Endothelial cell (in vitro differentiated cells): ENCODE measurements around the gene DES. TPM values are rescaled to one million over a fixed set of nuclear protein-coding genes. Genes with fewer than 3 reads are reported as not detected.
A peak's percentile ranks its signal among the peaks of the same experiment; 100 is the strongest.

Experiments used
- DNase-seq: peaks from one replicate; pipeline ENCODE4 v3.0.0; 2021; ENCODE audit warnings: low spot score
- H3K27ac Mint-ChIP-seq: one replicate; pipeline ENCODE4 v1.8.0; 2021; ENCODE audit warnings: mixed read lengths, inconsistent platforms; ENCODE audit not compliant: unreplicated experiment
- H3K27me3 Mint-ChIP-seq: one replicate; pipeline ENCODE4 v1.8.0; 2021; ENCODE audit warnings: mild to moderate bottlenecking, moderate library complexity, mixed read lengths, inconsistent platforms; ENCODE audit not compliant: unreplicated experiment
- H3K36me3 Mint-ChIP-seq: one replicate; pipeline ENCODE4 v1.8.0; 2021; ENCODE audit warnings: mild to moderate bottlenecking, low read depth, mixed read lengths, inconsistent platforms; ENCODE audit not compliant: unreplicated experiment
- H3K4me1 Mint-ChIP-seq: one replicate; pipeline ENCODE4 v1.8.0; 2021; ENCODE audit warnings: mild to moderate bottlenecking, mixed read lengths, inconsistent platforms; ENCODE audit not compliant: unreplicated experiment
- H3K4me3 Mint-ChIP-seq: one replicate; pipeline ENCODE4 v1.8.0; 2021; ENCODE audit warnings: mild to moderate bottlenecking, mixed read lengths, inconsistent platforms; ENCODE audit not compliant: unreplicated experiment
- H3K9me3 Mint-ChIP-seq: one replicate; pipeline ENCODE4 v1.8.0; 2021; ENCODE audit warnings: mixed read lengths, inconsistent platforms; ENCODE audit not compliant: unreplicated experiment
- total RNA-seq: library from RNA; stranded (reverse); fragmentation: NEBNext Ultra II Directional; extraction: Animal tissue kit (Norgen Biotek cat#: 25700); gene quantifications from one replicate; pipeline ENCODE4 v1.2.1, GENCODE V29; 2021; ENCODE audit not compliant: unreplicated experiment
- TF ChIP-seq, protein P1 (sequence below): fragments of 200-600 bp; sonication (generic); IDR thresholded peaks from one replicate; pipeline ENCODE4 v1.5.0; 2021; ENCODE audit warnings: antibody characterized with exemption; ENCODE audit not compliant: unreplicated experiment

DES gene
- total RNA-seq, 1 donor from 2014 or later = 0.10 TPM

DNA sequence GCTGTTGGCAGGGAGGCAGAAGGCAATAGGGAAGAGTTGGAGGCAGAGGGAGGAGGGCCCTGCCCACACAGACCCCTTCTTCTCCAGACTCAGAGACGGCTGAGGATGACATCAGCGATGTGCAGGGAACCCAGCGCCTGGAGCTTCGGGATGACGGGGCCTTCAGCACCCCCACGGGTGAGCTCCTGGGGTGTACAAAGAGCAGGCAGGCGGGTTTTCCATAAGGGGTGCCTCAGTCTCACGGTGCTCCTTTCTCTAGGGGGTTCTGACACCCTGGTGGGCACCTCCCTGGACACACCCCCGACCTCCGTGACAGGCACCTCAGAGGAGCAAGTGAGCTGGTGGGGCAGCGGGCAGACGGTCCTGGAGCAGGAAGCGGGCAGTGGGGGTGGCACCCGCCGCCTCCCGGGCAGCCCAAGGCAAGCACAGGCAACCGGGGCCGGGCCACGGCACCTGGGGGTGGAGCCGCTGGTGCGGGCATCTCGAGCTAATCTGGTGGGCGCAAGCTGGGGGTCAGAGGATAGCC, 26.5 kb downstream of the DES start:
- H3K36me3 Mint-ChIP-seq = peaks cover 4% of the 10 kb centered on the region
- H3K4me3 Mint-ChIP-seq = no peak overlapping the region
- H3K9me3 Mint-ChIP-seq = no peaks in the 10 kb centered on the region
- DNase-seq = no peak
- H3K27ac Mint-ChIP-seq = no peak overlapping the region
- H3K4me1 Mint-ChIP-seq = peaks cover 26% of the 10 kb centered on the region
- H3K27me3 Mint-ChIP-seq = peaks cover 18% of the 10 kb centered on the region
- TF ChIP-seq, protein P1, sequence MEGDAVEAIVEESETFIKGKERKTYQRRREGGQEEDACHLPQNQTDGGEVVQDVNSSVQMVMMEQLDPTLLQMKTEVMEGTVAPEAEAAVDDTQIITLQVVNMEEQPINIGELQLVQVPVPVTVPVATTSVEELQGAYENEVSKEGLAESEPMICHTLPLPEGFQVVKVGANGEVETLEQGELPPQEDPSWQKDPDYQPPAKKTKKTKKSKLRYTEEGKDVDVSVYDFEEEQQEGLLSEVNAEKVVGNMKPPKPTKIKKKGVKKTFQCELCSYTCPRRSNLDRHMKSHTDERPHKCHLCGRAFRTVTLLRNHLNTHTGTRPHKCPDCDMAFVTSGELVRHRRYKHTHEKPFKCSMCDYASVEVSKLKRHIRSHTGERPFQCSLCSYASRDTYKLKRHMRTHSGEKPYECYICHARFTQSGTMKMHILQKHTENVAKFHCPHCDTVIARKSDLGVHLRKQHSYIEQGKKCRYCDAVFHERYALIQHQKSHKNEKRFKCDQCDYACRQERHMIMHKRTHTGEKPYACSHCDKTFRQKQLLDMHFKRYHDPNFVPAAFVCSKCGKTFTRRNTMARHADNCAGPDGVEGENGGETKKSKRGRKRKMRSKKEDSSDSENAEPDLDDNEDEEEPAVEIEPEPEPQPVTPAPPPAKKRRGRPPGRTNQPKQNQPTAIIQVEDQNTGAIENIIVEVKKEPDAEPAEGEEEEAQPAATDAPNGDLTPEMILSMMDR = no peak

DNA sequence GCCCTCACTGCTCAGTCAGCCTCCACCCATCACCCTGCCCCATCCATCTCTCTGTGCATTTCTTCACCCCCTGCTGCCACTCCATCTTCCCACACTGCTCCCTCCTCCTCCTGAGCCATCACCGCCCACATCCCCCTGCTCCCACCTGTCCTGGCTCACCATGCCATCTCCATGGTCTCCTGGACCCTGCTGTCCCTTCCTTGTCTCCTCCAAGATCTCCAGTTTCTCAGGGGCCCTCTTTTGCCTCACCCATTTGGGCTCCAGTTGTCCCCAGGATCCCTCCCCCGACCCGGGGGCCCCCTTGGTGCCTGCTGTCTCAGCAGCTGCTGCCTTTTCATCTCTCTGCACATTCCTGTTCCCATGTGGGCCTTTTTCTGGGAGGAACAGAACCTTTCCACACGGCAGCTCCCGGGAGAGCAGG, 27.1 kb downstream of the DES start:
- Mint-ChIP-seq H3K36me3 (peaks cover 8% of the 10 kb centered on the region), H3K27me3 (peaks cover 19% of the 10 kb centered on the region), H3K4me3 (no peak overlapping the region), H3K27ac (peak overlapping the region; percentile 82), H3K9me3 (no peaks in the 10 kb centered on the region), H3K4me1 (peaks cover 26% of the 10 kb centered on the region)
- DNase-seq = no peak
- TF ChIP-seq, protein P1 = no peak

DNA sequence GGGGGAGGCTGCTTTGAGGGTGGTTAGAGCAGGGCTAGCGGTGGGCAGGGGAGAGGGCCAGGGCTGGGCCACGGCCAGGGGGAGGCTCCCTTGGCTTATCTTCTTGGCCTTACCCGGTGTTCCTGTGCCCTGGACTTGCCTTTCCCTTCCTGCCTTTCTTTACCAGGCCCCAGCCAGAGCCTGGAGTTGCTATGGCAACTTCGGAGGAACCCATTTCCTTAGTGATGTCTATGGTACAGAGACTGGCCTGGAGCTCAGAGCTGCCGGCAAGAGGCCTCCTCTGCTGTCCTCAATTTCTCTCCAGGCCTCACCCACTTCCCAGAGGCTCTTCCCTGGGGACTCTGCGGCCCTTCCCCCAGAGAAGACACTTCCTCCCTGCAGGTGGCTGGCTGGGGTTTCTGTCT, 27.9 kb downstream of the DES start:
- Mint-ChIP-seq H3K27me3 (peaks cover 15% of the 10 kb centered on the region), H3K4me1 (peaks cover 23% of the 10 kb centered on the region)
- peak; percentile 74 for DNase-seq

DNA sequence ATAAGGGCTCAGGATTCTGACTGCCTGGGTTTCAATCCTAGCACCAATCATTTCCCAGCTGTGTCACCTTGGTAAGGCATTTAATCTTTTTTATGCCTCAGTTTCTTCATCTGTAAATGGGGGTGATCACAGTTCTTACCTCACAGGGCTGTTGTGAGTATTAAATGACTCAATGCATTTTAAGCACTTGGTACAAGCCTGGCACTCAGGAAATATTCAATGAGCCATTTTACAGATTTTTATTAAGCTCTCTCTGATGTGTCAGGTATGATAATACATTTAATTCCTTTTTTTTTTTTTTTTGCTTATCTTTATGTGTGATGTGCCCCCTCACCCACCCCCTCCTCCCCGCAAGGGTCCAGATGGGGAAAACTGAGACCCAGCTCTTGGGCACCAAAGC, 28.5 kb downstream of the DES start:
- peaks cover 13% of the 10 kb centered on the region for H3K27me3 Mint-ChIP-seq
- H3K9me3 Mint-ChIP-seq = no peaks in the 10 kb centered on the region
- H3K36me3 Mint-ChIP-seq = peaks cover 4% of the 10 kb centered on the region
- no peak overlapping the region for H3K4me3 Mint-ChIP-seq
- peak overlapping the region; percentile 30 for H3K27ac Mint-ChIP-seq
- no peak for DNase-seq
- TF ChIP-seq, protein P1 = no peak
- peaks cover 21% of the 10 kb centered on the region for H3K4me1 Mint-ChIP-seq

More for the DNA sequence above, 27.9 kb downstream of the DES start:
- Mint-ChIP-seq H3K4me3 (no peak overlapping the region), H3K36me3 (peaks cover 4% of the 10 kb centered on the region), H3K9me3 (no peaks in the 10 kb centered on the region), H3K27ac (peak overlapping the region; percentile 57)
- TF ChIP-seq, protein P1 = no peak

DNA sequence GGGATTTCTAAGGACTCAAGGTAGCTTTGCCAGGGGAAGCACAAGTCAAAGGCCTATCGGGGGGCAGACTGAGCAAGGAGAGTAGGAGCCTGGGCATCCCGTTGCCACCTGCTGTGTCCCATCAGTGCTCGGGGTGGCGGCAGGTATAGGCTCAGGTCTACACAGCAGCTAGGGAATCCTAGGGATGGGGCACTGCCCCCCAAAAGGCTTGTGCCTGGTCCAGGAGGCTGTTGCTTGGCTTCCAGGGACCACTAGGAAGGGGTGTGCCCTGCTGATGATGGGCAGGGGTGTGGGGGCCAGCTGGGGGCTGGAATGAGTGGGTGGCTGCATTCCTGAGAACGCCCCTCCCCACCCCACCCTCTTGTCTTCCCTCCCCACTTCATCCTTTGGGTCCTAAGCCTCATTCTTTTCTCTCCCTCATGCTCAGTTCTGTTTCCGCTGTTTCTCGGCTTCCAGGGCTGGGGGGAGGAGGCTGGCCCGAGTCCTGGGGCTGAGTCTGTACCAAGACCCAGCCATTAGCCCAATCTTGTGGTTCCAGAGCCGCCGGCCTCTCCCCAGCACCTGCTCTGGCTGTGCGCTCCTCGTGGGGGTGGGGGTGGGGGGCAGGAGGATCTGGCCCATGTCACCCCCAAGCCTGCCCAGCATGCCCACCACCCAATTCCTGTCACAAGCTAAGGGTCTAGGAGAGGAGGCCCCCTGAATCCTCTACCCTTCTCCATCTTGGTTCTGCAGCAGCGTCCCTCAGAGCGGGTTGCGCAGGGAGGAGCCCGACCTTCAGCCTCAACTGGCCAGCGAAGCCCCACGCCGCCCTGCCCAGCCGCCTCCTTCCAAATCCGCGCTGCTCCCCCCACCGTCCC, 29.3 kb downstream of the DES start:
- DNase-seq = no peak
- no peak overlapping the region for H3K4me3 Mint-ChIP-seq
- H3K36me3 Mint-ChIP-seq = peaks cover 4% of the 10 kb centered on the region
- H3K27me3 Mint-ChIP-seq = peaks cover 13% of the 10 kb centered on the region
- TF ChIP-seq, protein P1 = no peak
- no peaks in the 10 kb centered on the region for H3K9me3 Mint-ChIP-seq
- H3K4me1 Mint-ChIP-seq = peaks cover 20% of the 10 kb centered on the region
- H3K27ac Mint-ChIP-seq = peak overlapping the region; percentile 70
